ENCODE results near the gene LRPAP1.

LRPAP1 gene

DNA sequence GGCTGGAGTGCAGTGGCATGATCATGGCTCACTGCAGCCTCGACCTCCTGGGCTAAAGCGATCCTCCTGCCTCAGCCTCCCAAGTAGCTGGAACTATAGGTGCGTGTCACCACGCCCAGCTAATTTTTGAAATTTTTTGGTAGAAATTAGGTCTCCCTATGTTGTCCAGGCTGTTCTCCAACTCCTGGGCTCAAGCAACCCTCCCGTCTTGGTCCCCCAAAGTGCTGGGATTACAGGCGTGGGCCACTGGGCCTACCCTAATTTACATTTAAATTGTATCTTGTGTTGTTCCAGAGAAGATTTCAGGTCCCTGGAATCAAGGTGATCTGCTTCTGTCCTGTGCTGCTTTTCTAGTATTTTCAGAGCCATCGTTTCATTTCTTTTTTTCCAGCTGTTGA is 1.2 kb upstream of the LRPAP1 start:
- no peak overlapping the region for H3K27ac ChIP-seq
- DNase-seq (ENCODE audit: low spot score): no peak
- TF ChIP-seq, protein P1, sequence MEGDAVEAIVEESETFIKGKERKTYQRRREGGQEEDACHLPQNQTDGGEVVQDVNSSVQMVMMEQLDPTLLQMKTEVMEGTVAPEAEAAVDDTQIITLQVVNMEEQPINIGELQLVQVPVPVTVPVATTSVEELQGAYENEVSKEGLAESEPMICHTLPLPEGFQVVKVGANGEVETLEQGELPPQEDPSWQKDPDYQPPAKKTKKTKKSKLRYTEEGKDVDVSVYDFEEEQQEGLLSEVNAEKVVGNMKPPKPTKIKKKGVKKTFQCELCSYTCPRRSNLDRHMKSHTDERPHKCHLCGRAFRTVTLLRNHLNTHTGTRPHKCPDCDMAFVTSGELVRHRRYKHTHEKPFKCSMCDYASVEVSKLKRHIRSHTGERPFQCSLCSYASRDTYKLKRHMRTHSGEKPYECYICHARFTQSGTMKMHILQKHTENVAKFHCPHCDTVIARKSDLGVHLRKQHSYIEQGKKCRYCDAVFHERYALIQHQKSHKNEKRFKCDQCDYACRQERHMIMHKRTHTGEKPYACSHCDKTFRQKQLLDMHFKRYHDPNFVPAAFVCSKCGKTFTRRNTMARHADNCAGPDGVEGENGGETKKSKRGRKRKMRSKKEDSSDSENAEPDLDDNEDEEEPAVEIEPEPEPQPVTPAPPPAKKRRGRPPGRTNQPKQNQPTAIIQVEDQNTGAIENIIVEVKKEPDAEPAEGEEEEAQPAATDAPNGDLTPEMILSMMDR (IDR thresholded peaks at IDR 0.05): no peak
- H3K4me3 ChIP-seq: no peak overlapping the region

DNA sequence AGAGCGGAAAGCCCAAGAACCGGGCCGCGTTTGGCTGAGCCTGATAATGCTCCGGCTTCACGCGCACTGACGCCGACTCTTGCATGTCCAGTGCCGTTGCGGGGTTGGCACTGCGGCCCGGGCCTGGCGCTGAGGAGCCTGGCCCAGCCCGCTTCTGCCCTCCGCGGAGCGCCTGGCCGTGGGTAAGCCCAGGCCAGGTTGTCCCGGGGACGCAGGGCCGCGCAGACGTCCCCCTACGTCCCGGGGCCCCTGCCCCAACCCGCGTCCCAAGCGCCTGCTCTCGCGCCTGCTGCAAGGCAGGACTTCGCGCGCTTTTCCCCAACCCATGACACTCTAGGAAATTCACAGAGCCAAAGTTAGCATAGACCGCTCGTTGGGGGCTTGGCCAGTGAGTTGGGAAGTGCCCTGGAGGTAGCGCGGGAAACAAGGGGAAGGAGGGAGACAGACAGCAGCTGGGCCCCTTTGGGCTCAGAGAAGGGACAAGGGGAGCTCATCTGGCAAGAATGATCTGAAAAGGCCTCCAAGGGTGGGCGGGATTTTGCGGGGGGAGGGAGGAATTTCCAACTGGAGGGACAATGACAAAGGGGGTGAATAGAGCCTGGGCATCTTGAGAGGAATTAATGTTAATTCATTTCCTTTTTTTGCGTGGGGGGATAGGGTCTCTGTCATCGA is 665 bp upstream of the LRPAP1 start:
- TF ChIP-seq, protein P1 (IDR thresholded peaks at IDR 0.05): no peak
- DNase-seq (ENCODE audit: low spot score): no peak
- H3K27ac ChIP-seq: peak overlapping the region in 1 of 2 donors; percentile 38
- H3K4me3 ChIP-seq: peak overlapping the region; percentile 90

DNA sequence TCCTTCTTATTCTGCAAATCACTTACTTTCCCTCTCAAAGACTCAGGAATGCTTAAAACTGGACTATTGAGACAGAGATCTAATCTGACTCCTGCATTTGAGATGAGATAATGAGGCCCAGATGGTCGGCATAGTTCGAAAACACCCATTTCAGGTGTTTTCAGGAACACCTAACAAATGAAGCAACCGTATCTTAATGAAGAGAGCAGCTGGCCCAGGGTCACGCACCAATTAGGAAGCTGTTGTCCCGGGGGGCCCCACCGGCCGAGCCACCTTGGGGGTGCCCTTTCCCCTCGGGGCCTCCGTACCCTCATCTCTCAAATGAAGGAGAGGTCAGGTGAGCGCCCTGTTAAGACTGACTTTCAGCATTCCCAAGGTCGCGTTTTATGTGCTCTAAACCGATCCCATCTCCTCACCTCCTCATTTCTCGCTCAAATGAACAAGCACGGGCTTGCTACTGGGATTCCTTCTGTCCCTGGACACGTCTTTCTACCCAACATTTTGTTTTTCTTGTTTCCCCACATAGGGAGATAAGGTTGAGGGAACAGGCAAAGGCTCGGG is 824 bp downstream of the LRPAP1 start:
- Histone ChIP-seq H3K27ac (peak overlapping the region; percentile 69 to 73), H3K4me3 (peak overlapping the region; percentile 90)
- no peak for DNase-seq (ENCODE audit: low spot score)
- TF ChIP-seq, protein P1 (IDR thresholded peaks at IDR 0.05): no peak

DNA sequence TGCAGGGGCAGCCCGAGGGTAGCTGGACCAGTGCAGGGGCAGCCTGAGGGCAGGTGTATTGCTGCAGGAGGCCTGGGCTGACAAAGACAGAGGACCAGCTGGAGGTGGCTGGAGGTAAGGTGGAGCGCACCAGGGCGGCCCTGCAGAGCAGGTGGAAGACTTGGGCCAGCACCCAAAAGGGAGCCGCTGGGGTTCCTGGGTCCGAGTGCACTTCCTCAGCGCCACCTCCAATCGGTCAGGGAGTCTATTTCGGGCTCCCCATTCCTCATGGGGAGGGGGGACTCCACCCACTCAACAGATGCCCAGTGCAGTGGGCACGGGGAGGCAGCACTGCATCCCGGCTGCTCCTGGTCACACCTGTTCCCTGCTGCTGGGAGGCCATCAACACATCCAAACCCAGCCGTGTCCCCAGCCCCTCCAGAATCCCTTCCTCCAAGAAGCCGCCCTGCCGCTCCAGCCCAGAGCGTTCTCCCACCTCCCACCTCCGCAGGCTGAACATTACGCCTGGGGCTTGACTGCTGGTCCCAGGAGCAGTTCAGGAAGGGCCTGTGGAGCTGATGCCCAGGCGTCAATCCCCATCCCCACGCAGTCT is 1.5 kb downstream of the LRPAP1 start:
- Histone ChIP-seq H3K4me3 (peak overlapping the region; percentile 90), H3K27ac (peak overlapping the region in 1 of 2 donors; percentile 69)
- TF ChIP-seq, protein P1 (IDR thresholded peaks at IDR 0.05): no peak
- no peak for DNase-seq (ENCODE audit: low spot score)

DNA sequence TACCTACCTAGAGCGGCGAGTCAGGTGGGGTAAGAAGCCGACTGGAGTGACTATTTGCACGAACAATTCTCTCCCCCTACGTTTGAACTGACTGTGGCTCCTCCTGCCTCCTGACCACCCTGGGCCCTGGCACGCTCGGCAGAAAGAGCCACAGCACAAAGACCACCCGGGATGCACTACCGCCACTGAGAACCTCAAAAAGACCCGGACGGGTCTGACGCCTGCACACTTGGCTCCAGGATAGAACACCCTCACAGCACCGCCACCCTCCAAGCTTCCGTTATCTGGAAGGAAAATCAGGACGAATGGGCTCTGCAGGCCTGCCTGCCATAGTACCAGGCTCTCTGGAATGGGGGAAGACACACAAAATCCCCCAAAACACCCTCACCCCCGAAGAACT is 2.2 kb downstream of the LRPAP1 start:
- Histone ChIP-seq H3K4me3 (no peak overlapping the region), H3K27ac (no peak overlapping the region)
- peak; percentile 70 for DNase-seq (ENCODE audit: low spot score)
- TF ChIP-seq, protein P1 (IDR thresholded peaks at IDR 0.05): no peak

DNA sequence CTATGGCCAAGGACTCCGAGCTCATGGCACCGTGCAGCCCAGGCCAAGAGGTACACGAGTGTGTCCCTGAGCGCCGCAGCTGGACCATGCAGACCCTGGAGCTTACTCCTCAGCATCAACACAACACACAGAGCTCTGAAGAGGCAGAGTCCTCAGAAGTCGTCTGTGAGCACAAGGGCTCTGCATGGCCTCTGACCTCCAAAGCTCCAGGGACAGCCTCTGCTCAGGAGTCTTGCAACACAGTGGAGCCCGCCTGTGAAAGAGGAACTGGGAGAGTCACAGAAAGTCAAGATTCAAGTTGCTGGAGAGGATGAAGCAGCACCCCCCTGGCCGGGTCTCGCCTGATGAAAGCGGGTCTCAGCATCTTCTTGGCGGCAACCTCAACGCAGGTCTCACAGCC is 2.9 kb downstream of the LRPAP1 start:
- DNase-seq (ENCODE audit: low spot score): no peak

More for the DNA sequence above, 2.9 kb downstream of the LRPAP1 start:
- TF ChIP-seq, protein P1 (IDR thresholded peaks at IDR 0.05): no peak
- no peak overlapping the region for H3K4me3 ChIP-seq
- no peak overlapping the region for H3K27ac ChIP-seq

All from coronary artery (tissue), 2 donors.